Measurements from ENCODE around the gene PPP1R16B.
"Not testable (repeated sequence)": the region's sequence is repeated elsewhere in the genome, so short reads cannot be mapped to it uniquely, and the experiment has no call there.

PPP1R16B gene

GRCh38 chr20:38939686-38940085, 134.2 kb downstream of the PPP1R16B start:
- DNase-seq, result no peak

DNA sequence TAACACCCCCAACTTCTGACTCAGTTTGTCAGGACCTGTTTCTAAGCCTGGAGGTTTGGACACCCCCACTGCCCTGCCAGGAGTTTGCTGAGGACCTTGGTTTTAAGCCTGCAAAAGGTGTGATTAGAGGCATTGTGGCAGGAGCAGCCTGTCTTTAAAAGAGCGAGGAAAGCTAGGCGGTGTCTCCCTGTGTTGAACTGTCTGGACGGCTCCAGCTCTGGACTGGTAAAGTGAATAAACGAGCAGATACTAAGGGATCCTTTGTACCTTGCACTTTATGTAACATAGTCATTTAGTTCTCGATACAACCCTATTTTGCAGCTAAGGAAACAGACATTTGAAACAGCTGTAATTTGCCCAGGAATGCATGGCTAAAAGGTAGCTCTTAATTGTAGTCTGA, 135.1 kb downstream of the PPP1R16B start:
- DNase-seq, result no peak

GRCh38 chr20:38941726-38942389, 136.4 kb downstream of the PPP1R16B start:
- no peak for DNase-seq

GRCh38 chr20:38945012-38945411, 139.5 kb downstream of the PPP1R16B start:
- no peak for DNase-seq

GRCh38 chr20:38946836-38947235, 141.3 kb downstream of the PPP1R16B start:
- DNase-seq, result no peak

GRCh38 chr20:38947931-38948362, 142.4 kb downstream of the PPP1R16B start:
- no peak for DNase-seq

DNA sequence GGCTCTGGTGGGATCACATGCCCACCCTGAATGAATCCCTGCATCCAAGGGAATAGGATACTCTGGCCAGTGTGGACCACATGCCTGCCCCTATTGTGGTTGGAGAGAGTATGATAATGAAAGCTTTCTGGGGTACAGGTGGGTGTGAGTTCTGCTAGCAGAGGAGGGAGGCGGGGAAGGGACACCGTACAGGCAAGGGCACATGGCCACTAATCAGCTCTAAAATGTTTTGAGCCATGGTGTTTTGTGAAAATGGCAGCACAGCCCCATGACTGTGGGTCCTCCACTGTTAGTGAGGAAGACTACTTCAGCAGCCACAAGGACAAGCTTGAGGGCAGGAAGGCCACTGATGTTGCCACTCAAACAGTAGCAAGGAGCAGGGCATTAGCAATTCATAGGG, 144.8 kb downstream of the PPP1R16B start:
- DNase-seq, result no peak

GRCh38 chr20:38951611-38952010, 146.1 kb downstream of the PPP1R16B start:
- no peak for DNase-seq

DNA sequence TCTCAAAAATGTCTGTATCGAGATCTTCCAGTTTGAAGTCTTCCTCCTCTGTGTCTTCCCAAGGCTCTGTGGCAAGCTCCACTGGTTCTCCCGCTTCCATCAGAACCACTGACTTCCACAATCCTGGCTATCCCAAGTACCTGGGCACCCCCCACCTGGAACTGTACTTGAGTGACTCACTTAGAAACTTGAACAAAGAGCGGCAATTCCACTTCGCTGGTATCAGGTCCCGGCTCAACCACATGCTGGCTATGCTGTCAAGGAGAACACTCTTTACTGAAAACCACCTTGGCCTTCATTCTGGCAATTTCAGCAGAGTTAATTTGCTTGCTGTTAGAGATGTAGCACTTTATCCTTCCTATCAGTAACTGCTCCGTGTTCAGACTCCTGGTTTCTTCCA, 146.7 kb downstream of the PPP1R16B start:
- DNase-seq, result no peak

- DNase-seq, result no peak
Measured at GRCh38 chr20:38953630-38954340, 148.3 kb downstream of the PPP1R16B start.

- no peak for DNase-seq
Measured at GRCh38 chr20:38957235-38957876, 151.9 kb downstream of the PPP1R16B start.

DNA sequence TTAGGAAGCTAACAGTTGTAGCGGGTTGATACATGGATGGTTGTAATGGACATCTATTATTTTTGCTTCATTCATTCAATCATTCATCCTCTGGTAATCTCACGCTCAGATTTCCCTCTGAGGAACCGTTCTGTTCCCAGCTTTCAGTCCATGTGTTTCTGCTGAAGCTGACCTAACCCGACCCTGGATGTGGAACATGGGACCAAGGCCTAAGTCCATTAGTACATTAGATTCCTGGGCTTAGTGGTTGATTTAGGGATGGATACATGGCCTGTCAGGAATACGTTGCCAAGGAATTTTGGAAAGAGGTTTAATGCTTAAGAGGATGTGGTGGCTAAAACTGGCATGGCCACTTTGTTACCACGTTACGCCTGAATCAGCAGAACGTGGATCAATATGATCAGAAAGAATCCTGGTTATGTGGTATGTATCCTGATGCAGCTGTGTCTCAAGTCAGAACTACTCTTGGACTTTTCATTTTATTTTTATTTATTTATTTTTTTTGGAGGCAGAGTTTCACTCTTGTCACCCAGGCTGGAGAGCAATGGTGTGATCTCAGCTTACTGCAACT, 152.5 kb downstream of the PPP1R16B start:
- DNase-seq, result no peak

- not testable (repeated sequence) for DNase-seq
Measured at GRCh38 chr20:38960187-38960687, 154.7 kb downstream of the PPP1R16B start.

DNA sequence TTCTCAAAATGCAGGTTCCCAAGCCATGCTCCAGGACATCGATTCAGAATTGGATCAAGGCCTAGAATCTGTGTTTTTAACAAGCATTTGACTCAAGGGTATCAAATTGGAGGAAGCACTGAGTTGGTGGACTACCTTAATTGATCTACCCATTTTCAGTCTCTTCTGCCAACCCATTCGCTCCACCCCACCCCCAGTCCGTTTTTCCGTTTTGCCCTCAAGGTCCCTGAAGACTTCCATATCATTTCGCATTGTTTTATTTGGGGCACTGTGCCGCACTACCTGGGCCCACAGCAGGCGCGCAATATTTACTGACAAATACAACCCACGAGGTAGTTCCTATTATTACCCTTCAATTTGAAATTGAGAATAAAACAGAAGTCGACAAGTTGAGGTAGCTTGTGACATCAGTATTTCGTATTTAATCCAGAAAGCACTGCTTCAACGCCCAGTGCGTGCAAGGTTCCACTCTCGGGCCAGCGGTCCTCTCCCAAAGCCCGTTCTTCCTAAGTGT, 156.1 kb downstream of the PPP1R16B start:
- peak; percentile 19 for DNase-seq

DNA sequence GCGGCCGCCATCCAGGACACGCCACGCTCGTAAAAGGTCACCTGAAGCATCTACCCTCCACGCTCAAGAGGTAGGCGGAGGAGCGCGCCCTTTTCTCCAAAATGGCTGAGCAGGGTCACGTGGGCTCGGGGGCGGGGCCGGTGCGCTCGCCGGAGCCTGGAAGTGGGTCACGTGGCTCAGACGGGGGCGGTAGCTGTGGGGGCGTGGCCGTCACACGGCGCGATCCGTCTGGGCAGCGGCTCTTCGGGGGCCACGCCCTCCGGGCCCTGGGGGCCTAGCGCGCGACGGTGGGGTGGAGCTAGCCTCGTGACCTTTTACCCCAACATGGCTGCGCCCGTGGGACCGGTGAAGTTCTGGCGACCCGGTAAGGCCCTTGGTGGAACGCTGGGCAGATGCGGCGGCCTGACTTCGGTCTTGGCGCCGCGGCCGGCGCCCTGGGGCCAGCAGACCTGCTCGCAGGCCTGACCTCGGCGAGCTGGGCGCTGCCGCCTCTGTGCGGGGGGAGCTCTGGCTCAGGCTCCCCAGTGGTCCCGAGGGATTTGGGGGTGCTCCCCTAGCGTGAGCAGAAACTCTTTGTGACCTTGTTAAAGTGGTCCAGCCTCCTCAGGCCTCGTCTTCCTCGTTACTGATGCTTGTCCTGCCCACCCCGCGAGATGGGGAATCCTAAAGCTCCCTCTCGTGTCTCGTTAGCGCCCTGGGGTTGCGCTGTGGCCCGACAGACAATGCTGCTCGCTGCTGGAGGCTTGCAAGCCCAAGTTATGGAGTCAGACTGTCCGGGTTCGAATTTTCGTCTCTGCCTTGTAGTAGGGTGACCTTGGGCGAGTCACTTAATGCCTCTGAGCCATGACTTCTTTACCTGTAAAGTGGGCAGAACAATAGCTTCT, 156.8 kb downstream of the PPP1R16B start, which contains the start of gene DHX35:
Gene DHX35 (plus strand): TSS at position 301 of the 884 bp plus-strand sequence. CDS start 24 bp downstream, at position 325.
- peak; percentile 99 for DNase-seq

- no peak for DNase-seq
Measured at GRCh38 chr20:38962928-38963401, 157.5 kb downstream of the PPP1R16B start.

DNA sequence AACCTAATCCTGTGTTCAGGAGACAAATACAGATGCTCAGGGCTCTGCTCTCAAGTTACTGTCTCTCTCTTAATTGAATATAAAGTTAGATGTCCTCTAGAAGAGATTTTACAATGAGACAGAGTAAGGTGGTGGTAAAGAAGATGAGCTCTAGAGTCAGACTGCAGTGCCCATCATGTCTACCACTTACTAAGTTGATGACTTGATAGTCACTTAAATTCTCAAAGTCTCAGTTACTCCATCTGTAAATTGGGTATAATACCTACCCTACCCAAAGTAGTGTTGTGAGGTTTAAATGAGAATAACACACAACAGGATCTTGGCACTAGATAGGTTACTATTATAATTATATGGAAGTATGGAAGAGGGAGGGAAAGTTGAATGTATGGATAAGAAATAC, 158.2 kb downstream of the PPP1R16B start:
- DNase-seq, result no peak

DNA sequence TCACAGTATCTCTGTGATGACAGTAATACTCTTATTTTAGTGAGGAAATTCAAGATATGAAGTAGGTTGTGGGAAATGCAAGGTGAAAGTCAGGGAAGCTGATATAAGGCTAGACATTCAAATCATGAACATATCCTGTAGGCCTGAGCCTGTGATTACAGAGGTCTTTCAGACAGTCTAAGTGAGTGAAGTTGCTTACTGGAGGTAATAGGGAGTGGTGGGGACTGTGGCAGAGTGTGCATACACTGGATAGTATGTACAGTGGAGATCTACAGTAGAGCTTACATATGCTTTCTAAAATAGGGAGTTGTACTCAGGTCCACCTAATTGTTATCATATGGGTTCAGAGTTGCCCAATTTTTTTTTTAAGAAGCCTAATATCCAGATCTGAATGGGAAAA, 159.8 kb downstream of the PPP1R16B start:
- DNase-seq, result no peak

DNA sequence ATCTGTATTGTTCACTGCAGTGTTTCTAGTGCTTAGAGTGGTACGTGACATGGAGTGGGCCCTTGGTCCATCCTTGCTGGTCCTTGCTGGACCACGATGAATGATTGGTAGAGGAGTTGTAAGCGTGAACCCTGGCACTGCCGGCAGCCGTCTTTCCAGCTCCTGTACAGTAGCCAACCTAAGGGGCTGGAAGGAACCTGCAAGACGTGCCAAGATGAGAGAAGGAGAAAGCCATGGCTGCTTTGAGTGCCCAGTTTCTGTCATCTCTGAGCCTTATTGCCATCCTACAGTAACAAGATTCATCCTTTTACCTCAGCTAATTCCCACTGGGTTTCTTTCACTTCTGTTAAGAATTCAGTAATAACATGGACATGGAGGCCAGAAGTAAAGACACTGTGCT, 162.6 kb downstream of the PPP1R16B start:
- DNase-seq, result no peak

- DNase-seq, result no peak
Measured at GRCh38 chr20:38969708-38970107, 164.2 kb downstream of the PPP1R16B start.

GRCh38 chr20:38970302-38970701, 164.8 kb downstream of the PPP1R16B start:
- DNase-seq, result no peak
